H1 (cell line): ENCODE measurements around the gene ARSI. TPM values are rescaled to one million over a fixed set of nuclear protein-coding genes. Genes with fewer than 3 reads are reported as not detected.

Experiments used
- CTCF ChIA-PET: fragments of 300-600 bp; sonication (Branson Sonifier 250); formaldehyde crosslinking; loops from one replicate; lab custom pipeline; 2021; ENCODE audit not compliant: partially characterized antibody; lab: Charles Lee
- POLR2A ChIA-PET: fragments of 300-600 bp; sonication (Branson Sonifier 250); formaldehyde crosslinking; loops from one replicate; lab custom pipeline; 2021; ENCODE audit warnings: inconsistent platforms; ENCODE audit not compliant: partially characterized antibody; lab: Charles Lee
- DNase-seq, 2 experiments: peaks; one replicate each; pipeline versions ENCODE4 v3.0.0 to v3.0.0-alpha.2; 2010 to 2022; ENCODE audit warnings: low spot score in 2 of 2, low read depth in 1 of 2, mixed read lengths in 1 of 2
- FAIRE-seq: peaks from 2 replicates; lab custom pipeline; 2011; peaks lifted over from hg19 to GRCh38; lab: Jason Lieb, UNC
- H2AFZ ChIP-seq: 2 replicates; pipeline ENCODE4 v1.8.1; 2012; ENCODE audit warnings: low read length, inconsistent platforms
- H2AK5ac ChIP-seq: 2 replicates; pipeline ENCODE4 v1.6.1; 2013; ENCODE audit warnings: low read depth, low read length
- H2BK120ac ChIP-seq: replicated peaks from 2 replicates; pipeline ENCODE3; 2013; ENCODE audit warnings: low read depth, low read length, inconsistent platforms
- H2BK12ac ChIP-seq: 2 replicates; pipeline ENCODE4 v1.6.1; 2013; ENCODE audit warnings: low read depth, low read length
- H2BK15ac ChIP-seq: 2 replicates; pipeline ENCODE4 v1.6.1; 2013; ENCODE audit warnings: low read length
- H2BK20ac ChIP-seq: 2 replicates; pipeline ENCODE4 v1.6.1; 2013; ENCODE audit warnings: low read length
- H2BK5ac ChIP-seq: 2 replicates; pipeline ENCODE4 v1.6.1; 2013; ENCODE audit warnings: low read depth, low read length
- H3K14ac ChIP-seq: 2 replicates; pipeline ENCODE4 v1.6.1; 2013; ENCODE audit warnings: inconsistent platforms; ENCODE audit not compliant: insufficient read length
- H3K18ac ChIP-seq: 2 replicates; pipeline ENCODE4 v1.6.1; 2013; ENCODE audit warnings: low read length; ENCODE audit errors: extremely low read depth
- H3K23ac ChIP-seq: 2 replicates; pipeline ENCODE4 v1.6.1; 2013; ENCODE audit warnings: inconsistent platforms; ENCODE audit not compliant: insufficient read length
- H3K23me2 ChIP-seq: 2 replicates; pipeline ENCODE4 v1.6.1; 2013; ENCODE audit warnings: low read depth, low read length
- H3K27ac ChIP-seq: 2 replicates; pipeline ENCODE4 v1.6.1; 2011; ENCODE audit warnings: low read depth, low read length, inconsistent platforms
- H3K27me3 ChIP-seq, 4 experiments: replicated peaks in 1 of 4; 1 replicate in 1 of 4; 2 replicates in 3 of 4; pipeline versions ENCODE4 v1.6.1 to v1.8.1; 2011 to 2013; ENCODE audit warnings: low read length in 3 of 4, mild to moderate bottlenecking in 3 of 4, inconsistent platforms in 2 of 4, mixed read lengths in 2 of 4, moderate library complexity in 1 of 4; ENCODE audit not compliant: control insufficient read depth in 3 of 4, insufficient read depth in 3 of 4; ENCODE audit errors: extremely low read depth in 1 of 4
- H3K36me3 ChIP-seq, 4 experiments: 2 replicates each; pipeline versions ENCODE4 v1.6.1 to v1.8.1; 2011 to 2013; ENCODE audit warnings: mild to moderate bottlenecking in 4 of 4, low read length in 3 of 4, moderate library complexity in 2 of 4, control low read depth in 1 of 4, inconsistent platforms in 1 of 4; ENCODE audit not compliant: insufficient read depth in 4 of 4, control insufficient read depth in 2 of 4
- H3K4ac ChIP-seq: replicated peaks from 2 replicates; pipeline ENCODE3; 2013; ENCODE audit warnings: low read length, low read depth, mixed read lengths, inconsistent platforms; ENCODE audit not compliant: insufficient read length
- H3K4me1 ChIP-seq, 4 experiments: replicated peaks in 1 of 4; 1 replicate in 1 of 4; 2 replicates in 3 of 4; pipeline versions ENCODE4 v1.6.1 to v1.8.1; 2011 to 2013; ENCODE audit warnings: low read length in 3 of 4, inconsistent platforms in 2 of 4, mixed read lengths in 1 of 4; ENCODE audit not compliant: insufficient read depth in 4 of 4, control insufficient read depth in 3 of 4
- H3K4me2 ChIP-seq, 2 experiments: 2 replicates each; pipeline versions ENCODE4 v1.6.1 to v1.8.1; 2011 to 2013; ENCODE audit warnings: low read depth in 2 of 2, low read length in 2 of 2, control low read depth in 1 of 2, inconsistent platforms in 1 of 2, mild to moderate bottlenecking in 1 of 2; ENCODE audit not compliant: insufficient read depth in 1 of 2
- H3K4me3 ChIP-seq, 4 experiments: fragments of 200-600, 300-600 bp in 1 of 4; sonication (generic), shearing (Covaris generic), sonication (Bioruptor Twin) in 1 of 4; 2 replicates each; pipeline versions ENCODE4 v1.5.1 to v1.8.1; 2011 to 2016; ENCODE audit warnings: low read length in 4 of 4, low read depth in 3 of 4, control low read depth in 2 of 4, inconsistent platforms in 2 of 4, mild to moderate bottlenecking in 2 of 4, mixed read lengths in 1 of 4, moderate library complexity in 1 of 4; ENCODE audit not compliant: insufficient read depth in 2 of 4; ENCODE audit errors: extremely low read depth in 1 of 4
- H3K56ac ChIP-seq: replicated peaks from 2 replicates; pipeline ENCODE3; 2013; ENCODE audit warnings: low read depth, mild to moderate bottlenecking, mixed read lengths, low read length, inconsistent platforms; ENCODE audit not compliant: insufficient read length
- H3K79me1 ChIP-seq: 2 replicates; pipeline ENCODE4 v1.6.1; 2013; ENCODE audit warnings: low read depth, low read length, control low read depth
- H3K79me2 ChIP-seq, 2 experiments: 2 replicates each; pipeline versions ENCODE4 v1.6.1 to v1.8.1; 2012 to 2013; ENCODE audit warnings: low read length in 2 of 2, mild to moderate bottlenecking in 2 of 2, inconsistent platforms in 1 of 2; ENCODE audit not compliant: insufficient read depth in 2 of 2, control insufficient read depth in 1 of 2
- H3K9ac ChIP-seq, 4 experiments: replicated peaks in 1 of 4; 1 replicate in 1 of 4; 2 replicates in 3 of 4; pipeline versions ENCODE4 v1.6.1 to v1.8.1; 2011 to 2013; ENCODE audit warnings: low read depth in 3 of 4, low read length in 3 of 4, control low read depth in 2 of 4, mild to moderate bottlenecking in 2 of 4, moderate library complexity in 2 of 4, inconsistent platforms in 1 of 4; ENCODE audit errors: extremely low read depth in 1 of 4
- H3K9me3 ChIP-seq, 2 experiments: 2 replicates each; pipeline versions ENCODE4 v1.6.1 to v1.8.1; 2012 to 2013; ENCODE audit warnings: mild to moderate bottlenecking in 2 of 2, moderate library complexity in 2 of 2, control low read depth in 1 of 2, inconsistent platforms in 1 of 2, low read depth in 1 of 2, low read length in 1 of 2, mixed read lengths in 1 of 2; ENCODE audit not compliant: insufficient read depth in 2 of 2
- H4K20me1 ChIP-seq, 2 experiments: replicated peaks in 1 of 2; 2 replicates each; pipeline versions ENCODE3 to v1.8.1; 2011 to 2013; ENCODE audit warnings: inconsistent platforms in 2 of 2, low read length in 2 of 2, mild to moderate bottlenecking in 1 of 2; ENCODE audit not compliant: insufficient read depth in 2 of 2, control insufficient read depth in 1 of 2
- H4K5ac ChIP-seq: 2 replicates; pipeline ENCODE4 v1.6.1; 2013; ENCODE audit warnings: low read length, low read depth, mixed read lengths, inconsistent platforms; ENCODE audit not compliant: insufficient read length
- H4K8ac ChIP-seq: 2 replicates; pipeline ENCODE4 v1.8.0; 2013; ENCODE audit warnings: mild to moderate bottlenecking, moderate library complexity, low read length, inconsistent platforms; ENCODE audit not compliant: insufficient read depth; ENCODE audit errors: extremely low read depth
- H4K91ac ChIP-seq: replicated peaks from 2 replicates; pipeline ENCODE3; 2013; ENCODE audit warnings: low read length, mixed read lengths, inconsistent platforms; ENCODE audit not compliant: insufficient read length
- CBX8 ChIP-seq: fragments of 300-800, 300-1000 bp; sonication (generic); IDR thresholded peaks from 2 replicates; pipeline ENCODE4 v1.7.1; 2016; ENCODE audit warnings: low read depth, low read length, borderline replicate concordance
- JUND ChIP-seq: IDR thresholded peaks from 2 replicates; pipeline ENCODE4 v1.6.1; 2011; ENCODE audit warnings: mild to moderate bottlenecking, improper control_type of control experiment, low read length
- NRF1 ChIP-seq: IDR thresholded peaks from 2 replicates; pipeline ENCODE4 v1.6.1; 2011; ENCODE audit warnings: mild to moderate bottlenecking, low read depth, low read length, improper control_type of control experiment
- POLR2A ChIP-seq, 2 experiments: IDR thresholded peaks; 1 replicate in 1 of 2; 2 replicates in 1 of 2; pipeline ENCODE4 v1.6.1; 2011; ENCODE audit warnings: low read depth in 2 of 2, low read length in 2 of 2, mild to moderate bottlenecking in 2 of 2; ENCODE audit errors: control extremely low read depth in 1 of 2
- SAP30 ChIP-seq: fragments of 300-600 bp; sonication (generic); IDR thresholded peaks from 2 replicates; pipeline ENCODE4 v1.7.1; 2012; ENCODE audit warnings: low read length, moderate library complexity, mild to moderate bottlenecking, inconsistent platforms; ENCODE audit not compliant: insufficient read depth, insufficient replicate concordance
- SIN3A ChIP-seq, 2 experiments: IDR thresholded peaks in 1 of 2; conservative IDR thresholded peaks in 1 of 2; 2 replicates each; pipeline ENCODE4 v1.6.1; 2011 to 2012; ENCODE audit warnings: low read length in 2 of 2, improper control_type of control experiment in 1 of 2, low read depth in 1 of 2, mild to moderate bottlenecking in 1 of 2
- SIX5 ChIP-seq: IDR thresholded peaks from 2 replicates; pipeline ENCODE4 v1.6.1; 2011; ENCODE audit warnings: mild to moderate bottlenecking, low read depth, low read length
- SP4 ChIP-seq: IDR thresholded peaks from 2 replicates; pipeline ENCODE4 v1.6.1; 2012; ENCODE audit warnings: low read length, inconsistent platforms
- SUZ12 ChIP-seq: fragments of 200-600 bp; sonication (generic); IDR thresholded peaks from 2 replicates; pipeline ENCODE4 v1.6.1; 2012; ENCODE audit warnings: mild to moderate bottlenecking, inconsistent platforms, low read length, moderate library complexity, mixed read lengths
- TEAD4 ChIP-seq: IDR thresholded peaks from 2 replicates; pipeline ENCODE4 v1.6.1; 2012; ENCODE audit warnings: low read depth, low read length, inconsistent platforms, mixed read lengths
- USF2 ChIP-seq: IDR thresholded peaks from 2 replicates; pipeline ENCODE4 v1.6.1; 2011; ENCODE audit warnings: low read length, improper control_type of control experiment
- YY1 ChIP-seq: IDR thresholded peaks from 2 replicates; pipeline ENCODE4 v1.6.1; 2011; ENCODE audit warnings: low read depth, mild to moderate bottlenecking, low read length
- ZNF274 ChIP-seq: IDR thresholded peaks from 2 replicates; pipeline ENCODE4 v1.7.0; 2012; ENCODE audit warnings: low read length, borderline replicate concordance; ENCODE audit errors: extremely low read depth
- WGBS, 2 experiments: shearing (Covaris generic) in 1 of 2; methylation state at CpG; one replicate each; pipeline versions ENCODE4 v1.1.6 to v1.1.7; 2013 to 2015; ENCODE audit warnings: low lambda C conversion rate in 2 of 2, mixed read lengths in 2 of 2, inconsistent platforms in 1 of 2, low coverage in 1 of 2, missing lambda C conversion rate in 1 of 2; ENCODE audit not compliant: insufficient replicate concordance in 2 of 2, insufficient coverage in 1 of 2, insufficient read length in 1 of 2; ENCODE audit errors: extremely low coverage in 1 of 2, missing lambda C conversion rate in 1 of 2; 5-methylcytosine and 5-hydroxymethylcytosine counted together
- polyA plus RNA-seq, 7 experiments: library from polyadenylated mRNA; depleted of rRNA in 3 of 7; stranded (reverse) in 5 of 7; unstranded in 2 of 7; fragments of >200 nt in 5 of 7; fragments of 200-250 nt in 2 of 7; gene quantifications; 1 replicate in 5 of 7; 2 replicates in 1 of 7; 4 replicates in 1 of 7; pipeline versions ENCODE4 v1.2.1 to v1.2.3, GENCODE V29; 2011 to 2013; ENCODE audit warnings: missing spikeins in 2 of 7, mixed read lengths in 2 of 7
- total RNA-seq: library from RNA; stranded (reverse); fragmentation: NEBNext Ultra II Directional; extraction: Animal tissue kit (Norgen Biotek cat#: 25700); gene quantifications from 2 replicates; pipeline ENCODE4 v1.2.1, GENCODE V29; 2021

Gene ARSI
- total and polyA plus RNA-seq, 2 of the 8 experiments (the other 6 are each of a cell fraction or from before 2014, with no cell fraction given): 4.5 to 6.7 TPM

GRCh38 chr5:150288791-150289190 lies 13.9 kb downstream of the ARSI start:
- CTCF ChIA-PET: interaction anchor here (0.6 to 1.6 kb wide), 8 partner anchors 27 to 632 kb away, joined by 3 to 5 read pairs (median 3); no protein-coding TSS in a partner anchor
- H3K36me3 ChIP-seq: no peaks in the 10 kb centered on the region
- H2BK15ac ChIP-seq: no peak overlapping the region
- no peak overlapping the region for H3K56ac ChIP-seq
- no peak overlapping the region for H2BK12ac ChIP-seq
- no peak overlapping the region for H3K18ac ChIP-seq
- no peaks in the 10 kb centered on the region; a peak in 1 of 7 replicates for H3K27me3 ChIP-seq
- H3K27ac ChIP-seq: no peak overlapping the region
- FAIRE-seq: no peak
- H2AFZ ChIP-seq: no peak overlapping the region
- H3K23me2 ChIP-seq: no peaks in the 10 kb centered on the region; the same call in 1 of the 2 replicates
- H2BK20ac ChIP-seq: no peak overlapping the region
- H2BK120ac ChIP-seq: no peak overlapping the region
- peaks cover 0 to 9% of the 10 kb centered on the region in 2 experiments for H4K20me1 ChIP-seq
- POLR2A ChIA-PET: interaction anchor here (0.9 kb wide), 1 partner anchor 14 kb away, joined by 4 read pairs; the partner anchor contains the start of gene ARSI
- H2BK5ac ChIP-seq: no peak overlapping the region
- no peaks in the 10 kb centered on the region for H3K79me1 ChIP-seq
- H2AK5ac ChIP-seq: no peak overlapping the region
- no peak overlapping the region for H3K9ac ChIP-seq
- no peaks in the 10 kb centered on the region for H3K9me3 ChIP-seq
- H3K4me2 ChIP-seq: no peak overlapping the region
- DNase-seq: no peak
- no peaks in the 10 kb centered on the region for H3K79me2 ChIP-seq
- H3K14ac ChIP-seq: no peak overlapping the region
- no peak overlapping the region for H3K23ac ChIP-seq
- no peak overlapping the region for H4K8ac ChIP-seq
- no peak overlapping the region for H3K4ac ChIP-seq
- WGBS, 2 experiments: 56% methylated on average over 6 of the region's 6 CpGs; no CpG with 5 or more reads in 1 of the 2 experiments
- H4K5ac ChIP-seq: no peak overlapping the region
- H3K4me1 ChIP-seq: peaks cover 0 to 6% (median 2%) of the 10 kb centered on the region in 4 experiments; a peak in 4 of 7 replicates
- H3K4me3 ChIP-seq: no peak overlapping the region
- H4K91ac ChIP-seq: no peak overlapping the region
- no peak for TF ChIP-seq POLR2A (IDR thresholded peaks at IDR 0.05; ENCODE audit: control extremely low read depth in 1 of 2, low read depth in 2 of 2, low read length in 2 of 2)
- TF ChIP-seq USF2: no peak
- TF ChIP-seq SIX5: no peak
- TF ChIP-seq NRF1: no peak
- no peak for TF ChIP-seq ZNF274
- TF ChIP-seq JUND: no peak
- no peak for TF ChIP-seq TEAD4
- no peak for TF ChIP-seq SAP30
- no peak for TF ChIP-seq SP4
- no peak for TF ChIP-seq SUZ12
- TF ChIP-seq CBX8: no peak
- no peak for TF ChIP-seq SIN3A (conservative IDR thresholded peaks at IDR 0.05 in 1 of 2, IDR thresholded peaks at IDR 0.05 in 1 of 2; ENCODE audit: low read depth in 1 of 2, low read length in 2 of 2)
- no peak for TF ChIP-seq YY1
